C4-2B (cell line): ENCODE results near the gene NECTIN1.

Experiments used
- H3K27ac ChIP-seq: fragments of 450-650 bp; 2 replicates; pipeline ENCODE4 v1.5.1; 2017
- ZFX ChIP-seq: fragments of 450-650 bp; IDR thresholded peaks from 2 replicates; pipeline ENCODE4 v1.6.1; 2017
- TF ChIP-seq, protein P1 (sequence below): fragments of 450-650 bp; conservative IDR thresholded peaks from 2 replicates; pipeline ENCODE4 v1.5.1; 2017; ENCODE audit warnings: mild to moderate bottlenecking

NECTIN1 gene

DNA sequence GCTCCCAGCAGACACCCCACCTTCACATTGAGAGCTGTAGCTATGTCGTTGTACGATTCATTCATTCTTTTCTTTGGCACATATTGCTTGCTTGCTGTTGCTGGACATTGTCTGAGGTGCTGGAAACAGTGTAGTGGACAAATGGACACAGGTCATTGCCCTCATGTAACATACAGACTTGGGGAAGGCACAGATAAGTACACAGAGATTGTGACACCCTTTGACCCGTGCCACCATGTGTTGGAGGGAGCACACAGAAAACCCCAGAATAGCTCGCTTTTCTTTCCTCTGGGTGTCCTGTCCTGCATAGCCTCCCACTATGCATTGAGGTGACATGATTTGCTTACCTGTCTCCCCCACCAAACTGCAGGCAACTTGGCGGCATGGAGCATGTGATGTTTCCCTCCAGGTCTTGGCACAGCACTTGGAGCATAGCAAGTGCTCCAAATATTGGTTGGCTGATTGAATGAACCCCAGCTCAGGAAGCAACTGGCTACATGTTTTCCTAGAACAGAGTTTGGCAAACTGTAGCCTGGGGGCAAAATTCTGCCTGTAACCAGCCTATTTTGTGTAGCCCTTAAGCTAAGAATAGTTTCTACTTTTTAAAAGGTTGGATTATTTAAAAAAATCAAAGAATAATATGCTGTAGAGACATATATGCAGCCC is 30.9 kb upstream of the NECTIN1 start:
- TF ChIP-seq, protein P1, sequence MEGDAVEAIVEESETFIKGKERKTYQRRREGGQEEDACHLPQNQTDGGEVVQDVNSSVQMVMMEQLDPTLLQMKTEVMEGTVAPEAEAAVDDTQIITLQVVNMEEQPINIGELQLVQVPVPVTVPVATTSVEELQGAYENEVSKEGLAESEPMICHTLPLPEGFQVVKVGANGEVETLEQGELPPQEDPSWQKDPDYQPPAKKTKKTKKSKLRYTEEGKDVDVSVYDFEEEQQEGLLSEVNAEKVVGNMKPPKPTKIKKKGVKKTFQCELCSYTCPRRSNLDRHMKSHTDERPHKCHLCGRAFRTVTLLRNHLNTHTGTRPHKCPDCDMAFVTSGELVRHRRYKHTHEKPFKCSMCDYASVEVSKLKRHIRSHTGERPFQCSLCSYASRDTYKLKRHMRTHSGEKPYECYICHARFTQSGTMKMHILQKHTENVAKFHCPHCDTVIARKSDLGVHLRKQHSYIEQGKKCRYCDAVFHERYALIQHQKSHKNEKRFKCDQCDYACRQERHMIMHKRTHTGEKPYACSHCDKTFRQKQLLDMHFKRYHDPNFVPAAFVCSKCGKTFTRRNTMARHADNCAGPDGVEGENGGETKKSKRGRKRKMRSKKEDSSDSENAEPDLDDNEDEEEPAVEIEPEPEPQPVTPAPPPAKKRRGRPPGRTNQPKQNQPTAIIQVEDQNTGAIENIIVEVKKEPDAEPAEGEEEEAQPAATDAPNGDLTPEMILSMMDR: no peak
- no peak for TF ChIP-seq ZFX

DNA sequence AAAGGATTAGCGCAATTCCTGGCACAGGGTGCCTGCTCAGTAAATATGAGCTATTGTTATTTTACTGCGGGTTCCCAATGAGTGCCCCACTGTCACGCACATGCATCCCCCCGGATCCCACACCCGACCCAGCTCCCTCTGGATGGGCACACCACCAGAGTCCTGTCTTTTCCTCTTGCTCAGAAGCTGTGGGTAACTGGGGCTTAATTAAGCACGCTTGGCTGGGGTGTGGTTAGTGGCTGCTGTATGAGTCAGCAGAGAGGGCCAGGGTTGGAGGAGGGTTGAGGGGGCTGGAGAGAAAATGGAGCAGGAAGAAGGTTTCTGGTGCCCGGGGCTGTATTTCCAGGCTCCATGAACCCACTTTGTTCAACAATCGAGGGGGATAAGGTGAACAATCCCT is 30.3 kb upstream of the NECTIN1 start:
- TF ChIP-seq ZFX: no peak
- TF ChIP-seq, protein P1: no peak
- no peak overlapping the region for H3K27ac ChIP-seq

More for the DNA sequence above, 30.9 kb upstream of the NECTIN1 start:
- no peak overlapping the region for H3K27ac ChIP-seq

DNA sequence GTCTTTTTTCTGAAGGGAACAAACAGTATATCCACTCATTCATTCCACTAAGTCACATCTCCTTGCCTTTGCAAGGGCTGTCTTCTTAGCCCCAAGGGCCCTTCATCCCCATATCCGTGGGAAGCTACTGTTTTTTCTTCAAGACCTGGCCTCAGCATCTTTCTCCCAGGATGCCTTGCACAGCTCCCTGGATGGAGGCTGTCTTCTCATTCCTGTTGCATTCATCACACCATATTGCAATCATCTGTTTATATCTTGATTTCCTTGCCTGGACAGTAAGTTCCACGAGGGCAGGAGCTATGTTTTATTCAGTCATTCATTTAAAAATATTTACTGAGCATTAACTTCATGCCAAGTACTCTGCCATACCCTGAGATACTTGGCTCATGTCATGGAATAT is 29.3 kb upstream of the NECTIN1 start:
- H3K27ac ChIP-seq: no peak overlapping the region
- no peak for TF ChIP-seq ZFX
- TF ChIP-seq, protein P1: no peak

DNA sequence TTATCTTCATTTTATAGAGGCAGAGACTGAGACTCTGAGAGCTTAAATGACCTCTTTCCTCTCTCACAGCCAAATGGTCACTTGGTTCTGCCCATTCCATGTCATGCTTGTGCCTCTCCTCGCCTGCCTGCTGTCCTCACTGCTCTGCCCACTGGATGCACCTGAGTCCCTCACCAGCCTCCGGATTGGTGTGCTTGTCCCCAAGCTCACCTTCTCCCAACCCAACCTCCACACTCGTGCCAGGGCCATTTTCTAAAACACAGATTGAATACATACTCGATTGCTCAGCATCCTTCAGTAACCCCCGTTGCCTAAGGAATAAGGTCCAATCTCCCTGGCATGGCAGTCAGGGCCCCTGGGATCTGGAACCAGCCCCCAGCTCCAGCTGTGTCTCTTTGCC is 28.4 kb upstream of the NECTIN1 start:
- H3K27ac ChIP-seq: no peak overlapping the region
- TF ChIP-seq ZFX: no peak
- TF ChIP-seq, protein P1: no peak

DNA sequence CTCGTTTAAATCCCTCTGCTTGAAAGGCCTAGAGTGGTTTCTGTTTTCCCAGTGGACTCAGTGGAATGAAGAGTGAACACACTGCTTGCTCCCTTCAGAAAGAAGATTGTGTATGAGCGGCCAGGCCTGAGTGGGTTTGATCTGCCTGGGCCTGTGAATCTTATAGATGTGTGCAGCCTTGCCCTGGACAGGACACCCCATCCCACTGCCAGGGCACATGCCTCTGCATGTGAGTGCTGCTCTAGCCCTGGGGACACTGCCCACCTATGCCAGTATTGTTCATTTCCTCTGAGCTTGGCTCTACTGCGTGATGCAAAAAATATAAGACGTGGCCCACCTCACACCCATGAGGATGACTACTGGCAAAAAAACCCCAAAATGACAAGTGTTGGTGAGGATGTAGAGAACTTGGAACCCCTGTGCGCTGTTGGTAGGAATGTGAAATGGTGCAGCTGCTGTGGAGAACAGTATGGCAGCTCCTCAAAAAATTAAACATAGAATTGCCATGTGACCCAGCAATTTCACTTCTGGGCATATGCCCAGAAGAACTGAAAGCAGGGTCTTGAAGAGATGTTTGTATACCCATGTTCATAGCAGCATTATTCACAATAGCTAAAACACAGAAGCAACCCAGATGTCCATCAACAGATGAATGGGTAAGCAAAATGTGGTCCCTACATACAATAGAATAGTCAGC is 27.3 kb upstream of the NECTIN1 start:
- H3K27ac ChIP-seq: no peak overlapping the region
- TF ChIP-seq, protein P1: no peak
- no peak for TF ChIP-seq ZFX

DNA sequence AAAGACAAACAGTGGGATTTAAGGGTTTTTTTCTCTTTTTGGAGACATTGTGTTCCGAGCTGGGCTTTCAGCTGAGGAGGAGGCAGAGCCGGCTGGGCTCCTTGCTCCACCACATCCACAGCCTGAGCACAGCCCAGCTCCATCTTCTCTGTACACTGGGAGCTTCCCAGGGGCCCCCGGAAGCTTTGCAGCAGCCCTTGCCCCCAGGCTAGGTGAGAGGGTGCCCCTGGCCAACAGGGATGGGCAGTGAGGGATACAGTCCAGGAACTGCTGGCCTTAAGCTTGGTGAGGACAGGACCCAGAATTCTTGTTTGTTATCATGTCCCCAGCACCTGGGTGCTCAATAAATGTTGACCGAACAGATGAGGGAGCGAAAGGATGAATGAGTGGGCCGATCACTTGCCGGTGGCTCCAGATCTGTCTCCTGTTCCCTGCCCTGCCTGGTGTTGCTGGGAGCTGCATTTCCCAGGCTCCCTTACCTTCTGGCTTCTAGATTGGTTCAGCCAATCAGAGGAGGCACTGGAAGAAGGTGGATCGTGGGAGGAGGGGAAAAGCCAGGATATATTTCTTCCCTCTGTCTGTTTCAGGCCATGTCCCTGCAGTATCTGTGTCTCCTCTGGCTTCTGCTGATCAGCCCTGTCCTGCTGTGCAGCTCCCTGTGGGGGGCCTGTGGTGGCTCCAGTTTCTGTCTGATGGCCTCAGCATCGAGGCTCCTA is 26.5 kb upstream of the NECTIN1 start:
- TF ChIP-seq, protein P1: no peak
- TF ChIP-seq ZFX: no peak
- H3K27ac ChIP-seq: no peak overlapping the region
